Measurements from ENCODE around the gene RPSA.
"Not testable (repeated sequence)": the region's sequence is repeated elsewhere in the genome, so short reads cannot be mapped to it uniquely, and the experiment has no call there.

RPSA gene

GRCh38 chr3:39419742-39420315, 13.3 kb downstream of the RPSA start:
- DNase-seq (ENCODE audit: low read depth), result no peak

- DNase-seq (ENCODE audit: low read depth), result no peak
Measured at GRCh38 chr3:39420543-39420942, 14.0 kb downstream of the RPSA start.

DNA sequence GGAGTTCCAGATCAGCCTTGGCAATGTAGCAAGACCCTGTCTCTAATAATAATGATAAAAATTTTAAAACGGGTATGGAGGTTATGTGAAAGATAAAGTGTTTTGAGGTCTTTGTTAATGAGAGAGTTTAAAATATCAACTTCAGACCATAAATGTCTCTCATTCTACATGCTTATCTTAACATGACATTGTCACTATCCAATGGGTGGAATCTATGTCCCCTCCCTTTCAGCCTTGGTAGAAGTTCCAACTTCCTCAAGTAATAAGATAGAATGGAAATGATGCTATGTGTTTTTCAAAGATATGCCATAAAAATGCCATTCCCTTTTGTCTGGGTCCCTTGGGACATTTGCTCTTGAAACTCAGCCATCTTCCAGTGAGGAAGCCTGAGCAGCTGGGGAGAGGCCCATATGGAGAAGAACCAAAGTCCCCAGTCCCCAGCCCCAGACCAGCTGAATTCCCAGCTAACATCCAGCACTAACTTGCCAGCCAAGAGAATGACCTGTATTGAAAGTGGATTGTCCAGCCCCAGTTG, 17.0 kb downstream of the RPSA start:
- DNase-seq (ENCODE audit: low read depth), result no peak

DNA sequence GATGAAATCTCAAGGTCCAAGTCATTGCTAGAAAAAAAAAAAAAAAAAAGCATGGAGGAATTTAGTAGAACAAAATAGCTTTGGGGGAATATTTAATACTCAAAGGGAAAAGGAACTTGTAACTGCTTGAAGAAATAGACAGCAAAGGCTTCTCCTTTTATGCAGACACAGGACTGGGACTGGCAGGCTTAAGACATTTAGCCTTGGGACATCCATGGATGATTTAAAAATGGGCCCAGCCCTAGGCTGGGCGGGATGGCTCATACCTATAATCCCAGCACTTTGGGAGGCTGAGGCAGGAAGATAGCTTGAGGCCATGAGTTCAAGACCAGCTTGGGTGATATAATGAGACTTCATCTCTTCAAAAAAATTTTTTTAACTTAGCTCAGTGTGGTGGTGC, 19.8 kb downstream of the RPSA start:
- no peak for DNase-seq (ENCODE audit: low read depth)

GRCh38 chr3:39427506-39427905, 21.0 kb downstream of the RPSA start:
- peak; percentile 58 for DNase-seq (ENCODE audit: low read depth)

- no peak for DNase-seq (ENCODE audit: low read depth)
Measured at GRCh38 chr3:39428745-39429201, 22.3 kb downstream of the RPSA start.

GRCh38 chr3:39429466-39429865, 22.9 kb downstream of the RPSA start:
- DNase-seq (ENCODE audit: low read depth), result peak; percentile 59

- no peak for DNase-seq (ENCODE audit: low read depth)
Measured at GRCh38 chr3:39432342-39432741, 25.8 kb downstream of the RPSA start.

GRCh38 chr3:39433642-39434041, 27.1 kb downstream of the RPSA start:
- peak; percentile 27 for DNase-seq (ENCODE audit: low read depth)

DNA sequence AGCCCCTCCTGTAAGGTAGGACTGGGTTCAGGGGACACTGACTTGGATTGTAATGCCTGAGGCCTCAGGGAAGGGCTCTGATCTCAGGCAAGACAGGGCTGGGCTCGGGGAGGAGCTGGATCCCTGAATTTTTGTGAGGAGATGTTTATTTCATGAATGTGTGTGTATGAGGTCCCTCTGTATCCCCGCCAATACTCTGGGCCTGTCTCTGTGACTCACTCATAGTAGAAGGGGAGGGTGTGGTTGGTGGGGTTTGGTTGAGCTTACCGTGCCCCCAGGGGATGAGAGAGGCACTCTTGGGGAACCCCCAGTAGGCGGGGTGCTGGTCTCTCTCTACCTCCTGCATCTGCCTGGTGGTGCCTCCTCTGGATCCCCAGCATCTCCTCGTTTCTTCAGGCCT, 28.1 kb downstream of the RPSA start:
- no peak for DNase-seq (ENCODE audit: low read depth)

DNA sequence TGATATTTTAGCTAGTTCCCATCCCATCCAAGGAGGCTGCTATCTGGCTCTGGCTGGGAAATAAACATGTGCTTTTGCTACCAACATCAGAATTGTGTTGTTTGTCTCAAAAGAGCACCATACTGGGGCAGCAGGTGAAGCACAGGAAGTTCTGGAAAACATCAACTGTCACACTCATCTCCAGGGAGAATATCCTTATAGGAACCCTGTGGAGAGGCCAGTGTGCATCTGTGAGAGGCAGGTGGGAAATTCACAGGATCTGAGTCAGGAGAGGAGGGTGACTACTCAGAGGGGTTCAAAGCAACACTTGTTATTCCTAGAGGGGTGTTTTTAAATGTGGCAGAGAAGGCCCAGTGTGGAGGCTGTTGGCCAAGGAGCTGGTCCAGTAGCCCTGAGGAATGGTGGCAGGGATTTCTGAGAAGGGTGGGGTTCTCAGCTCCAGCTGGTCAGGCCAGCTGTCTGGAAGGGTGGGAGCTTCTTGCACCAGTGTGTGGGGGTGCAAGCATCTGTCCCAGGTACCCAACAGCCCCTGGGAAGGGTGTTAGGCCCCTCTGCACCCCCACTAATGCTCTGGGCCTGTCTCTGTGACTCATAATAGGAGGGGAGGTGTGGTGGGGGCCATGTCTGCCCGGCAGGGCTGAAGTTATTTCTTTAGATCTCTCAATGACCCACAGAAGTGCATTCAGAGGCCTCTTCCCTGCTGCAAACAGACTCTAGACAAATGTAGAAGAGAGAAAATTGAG, 28.7 kb downstream of the RPSA start:
- DNase-seq (ENCODE audit: low read depth), result peak; percentile 47

DNA sequence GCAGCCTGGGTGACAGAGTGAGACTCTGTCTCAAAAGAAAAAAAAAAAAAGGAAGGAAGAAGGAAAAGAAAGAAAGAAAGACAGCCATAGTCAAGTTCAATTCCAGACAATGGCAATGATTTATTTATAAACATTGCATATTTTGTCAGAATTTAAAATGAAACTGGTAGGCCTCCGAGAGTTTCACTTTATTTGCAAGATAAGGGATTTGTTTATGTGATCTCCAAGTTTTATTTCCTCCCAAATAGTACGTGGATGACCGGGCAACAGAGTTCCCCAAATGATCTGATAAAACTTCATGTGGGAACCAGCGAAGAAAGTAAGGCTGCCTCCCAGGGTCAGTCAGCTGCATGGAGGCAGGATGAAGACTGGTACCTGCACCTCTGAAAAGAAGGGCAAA, 32.4 kb downstream of the RPSA start:
- no peak for DNase-seq (ENCODE audit: low read depth)

- DNase-seq (ENCODE audit: low read depth), result no peak
Measured at GRCh38 chr3:39440316-39440715, 33.8 kb downstream of the RPSA start.

DNA sequence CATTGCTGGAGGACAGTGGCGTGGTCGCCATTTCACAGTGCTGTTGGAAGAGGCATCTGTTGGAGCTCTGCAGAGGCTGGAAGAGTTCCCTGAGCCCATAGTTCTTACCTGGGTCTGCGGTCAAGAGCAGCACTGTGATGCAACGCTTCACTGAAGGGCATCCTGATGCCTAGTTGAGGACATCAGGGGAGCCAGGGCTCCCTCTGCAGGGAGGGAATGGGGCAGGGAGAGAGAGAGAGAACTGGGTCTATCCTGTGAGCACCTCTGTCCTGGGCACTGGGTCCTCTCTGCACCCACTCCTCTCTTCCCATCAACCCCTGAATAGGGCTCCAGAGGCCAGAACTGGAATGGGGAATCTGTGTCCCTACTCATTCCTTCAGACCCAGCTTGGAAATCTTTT, 37.0 kb downstream of the RPSA start:
- no peak for DNase-seq (ENCODE audit: low read depth)

- DNase-seq (ENCODE audit: low read depth), result no peak
Measured at GRCh38 chr3:39445927-39446326, 39.4 kb downstream of the RPSA start.

- peak; percentile 12 for DNase-seq (ENCODE audit: low read depth)
Measured at GRCh38 chr3:39446444-39446843, 39.9 kb downstream of the RPSA start.

DNA sequence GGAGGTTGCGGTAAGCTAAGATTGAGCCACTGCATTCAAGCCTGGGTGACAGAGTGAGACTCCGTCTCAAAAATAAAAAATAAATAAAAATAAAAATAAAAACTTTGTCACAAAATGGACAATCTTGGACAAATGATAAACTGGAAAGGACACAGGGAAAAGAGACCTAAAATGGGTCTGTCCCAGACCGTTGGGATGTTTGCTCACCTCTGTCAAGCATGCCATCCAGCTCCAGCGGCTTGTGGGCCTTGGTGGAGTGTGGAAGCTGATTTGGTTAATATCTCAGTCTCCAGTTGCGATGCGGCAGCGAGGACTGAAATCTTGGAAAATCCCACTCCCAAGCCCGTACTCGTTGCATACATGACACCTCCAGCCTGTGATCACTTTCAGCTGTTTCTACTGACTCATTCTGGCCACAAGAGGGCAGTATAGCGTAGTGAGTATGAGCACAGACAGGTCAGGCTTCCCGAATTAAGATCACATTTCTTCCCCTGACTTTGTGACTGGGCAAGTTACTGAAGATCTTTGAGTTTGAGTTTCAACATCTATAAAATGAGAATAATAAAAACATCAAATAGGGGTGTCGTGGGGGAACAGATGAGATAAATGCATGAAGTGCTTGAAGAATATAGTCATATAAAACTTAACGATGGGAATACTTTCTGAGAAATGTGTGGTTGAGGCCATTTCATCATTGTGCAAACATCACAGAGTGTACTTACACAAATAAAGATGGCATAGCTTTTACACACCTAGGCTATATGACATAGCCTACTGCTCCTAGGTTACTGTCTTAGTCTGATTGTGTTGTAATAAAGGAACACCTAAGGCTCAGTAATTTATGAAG, 41.3 kb downstream of the RPSA start:
- peak; percentile 73 for DNase-seq (ENCODE audit: low read depth)

GRCh38 chr3:39448506-39449233, 42.1 kb downstream of the RPSA start:
- no peak for DNase-seq (ENCODE audit: low read depth)

DNA sequence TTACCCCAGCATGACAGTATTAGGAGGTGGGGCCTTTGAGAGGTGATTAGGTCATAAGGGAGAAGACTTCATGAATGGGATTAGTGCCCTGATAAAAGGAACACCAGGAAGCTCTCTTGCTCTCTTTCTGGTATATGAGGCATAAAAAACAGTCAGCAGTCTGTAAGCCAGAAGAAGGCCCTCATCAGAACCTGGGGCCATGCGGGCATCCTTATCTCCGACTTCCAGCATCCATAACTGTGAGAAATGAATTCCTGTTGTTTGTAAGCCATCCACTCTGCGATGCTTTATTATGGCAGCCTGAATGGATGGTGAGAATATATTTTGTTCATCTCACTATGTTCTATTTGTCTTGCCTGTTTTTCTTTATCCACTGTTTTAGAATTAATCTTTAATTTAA, 43.3 kb downstream of the RPSA start:
- DNase-seq (ENCODE audit: low read depth), result no peak

- no peak for DNase-seq (ENCODE audit: low read depth)
Measured at GRCh38 chr3:39453134-39453533, 46.6 kb downstream of the RPSA start.

DNA sequence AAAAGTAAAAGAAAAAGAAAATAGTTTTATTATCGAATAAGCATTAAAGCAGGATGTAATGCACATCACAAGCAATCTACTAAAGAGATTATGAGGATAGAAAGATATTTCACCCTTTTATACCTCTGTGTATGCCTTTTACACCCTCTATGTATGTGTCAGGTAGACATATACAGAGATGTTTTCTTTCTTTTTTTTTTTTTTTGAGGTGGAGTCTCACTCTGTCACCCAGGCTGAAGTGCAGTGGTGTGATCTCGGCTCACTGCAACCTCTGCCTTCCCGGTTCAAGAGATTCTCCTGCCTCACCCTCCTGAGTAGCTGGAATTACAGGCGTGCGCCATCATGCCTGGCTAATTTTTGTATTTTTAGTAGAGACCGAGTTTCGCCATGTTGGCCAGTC, 47.4 kb downstream of the RPSA start:
- not testable (repeated sequence) for DNase-seq (ENCODE audit: low read depth)

GRCh38 chr3:39454591-39455217, 48.2 kb downstream of the RPSA start:
- DNase-seq (ENCODE audit: low read depth), result peak; percentile 46
